Measurements from ENCODE around the gene CD48.

The CD48 gene

GRCh38 chr1:160675641-160676410 lies 35.8 kb downstream of the CD48 start:
- TF ChIP-seq CTCF (IDR thresholded peaks at IDR 0.05), result peak; percentile 57
- Histone ChIP-seq H3K4me2 (ENCODE audit: low read length) (no peak overlapping the region), H3K27me3 (ENCODE audit: control insufficient read depth, insufficient read depth, low read length) (no peaks in the 10 kb centered on the region), H3K9ac (no peak overlapping the region), H3K36me3 (ENCODE audit: control insufficient read depth, insufficient read depth, low read length) (no peaks in the 10 kb centered on the region), H2AFZ (no peak overlapping the region), H3K4me1 (no peaks in the 10 kb centered on the region), H3K4me3 (ENCODE audit: low read depth, low read length) (no peak overlapping the region), H3K79me2 (no peaks in the 10 kb centered on the region), H3K9me3 (ENCODE audit: control insufficient read depth, low read length) (no peaks in the 10 kb centered on the region), H3K27ac (no peak overlapping the region)

- no peaks in the 10 kb centered on the region for H3K79me2 ChIP-seq
- no peaks in the 10 kb centered on the region for H3K9me3 ChIP-seq (ENCODE audit: control insufficient read depth, low read length)
- no peaks in the 10 kb centered on the region for H3K36me3 ChIP-seq (ENCODE audit: control insufficient read depth, insufficient read depth, low read length)
- H2AFZ ChIP-seq, result no peak overlapping the region
- no peak overlapping the region for H3K27ac ChIP-seq
- no peak overlapping the region for H3K4me3 ChIP-seq (ENCODE audit: low read depth, low read length)
- H3K4me1 ChIP-seq, result no peaks in the 10 kb centered on the region
- H3K27me3 ChIP-seq (ENCODE audit: control insufficient read depth, insufficient read depth, low read length), result no peaks in the 10 kb centered on the region
- H3K4me2 ChIP-seq (ENCODE audit: low read length), result no peak overlapping the region
- no peak overlapping the region for H3K9ac ChIP-seq
- TF ChIP-seq CTCF (IDR thresholded peaks at IDR 0.05), result no peak
Measured at GRCh38 chr1:160674415-160674814, 37.2 kb downstream of the CD48 start.

GRCh38 chr1:160672789-160673695 lies 38.6 kb downstream of the CD48 start:
- Histone ChIP-seq H3K4me2 (ENCODE audit: low read length) (no peak overlapping the region), H2AFZ (no peak overlapping the region), H3K4me3 (ENCODE audit: low read depth, low read length) (no peak overlapping the region), H3K9me3 (ENCODE audit: control insufficient read depth, low read length) (no peaks in the 10 kb centered on the region), H3K27me3 (ENCODE audit: control insufficient read depth, insufficient read depth, low read length) (no peaks in the 10 kb centered on the region), H3K27ac (no peak overlapping the region), H3K36me3 (ENCODE audit: control insufficient read depth, insufficient read depth, low read length) (no peaks in the 10 kb centered on the region), H3K79me2 (no peaks in the 10 kb centered on the region), H3K9ac (no peak overlapping the region), H3K4me1 (no peaks in the 10 kb centered on the region)
- no peak for TF ChIP-seq CTCF (IDR thresholded peaks at IDR 0.05)

- H3K27ac ChIP-seq, result no peak overlapping the region
- no peak overlapping the region for H3K4me3 ChIP-seq (ENCODE audit: low read depth, low read length)
- no peak overlapping the region for H3K9ac ChIP-seq
- TF ChIP-seq CTCF (IDR thresholded peaks at IDR 0.05), result no peak
- no peaks in the 10 kb centered on the region for H3K9me3 ChIP-seq (ENCODE audit: control insufficient read depth, low read length)
- H3K4me1 ChIP-seq, result no peaks in the 10 kb centered on the region
- no peak overlapping the region for H3K4me2 ChIP-seq (ENCODE audit: low read length)
- no peak overlapping the region for H2AFZ ChIP-seq
- H3K27me3 ChIP-seq (ENCODE audit: control insufficient read depth, insufficient read depth, low read length), result no peaks in the 10 kb centered on the region
- H3K36me3 ChIP-seq (ENCODE audit: control insufficient read depth, insufficient read depth, low read length), result no peaks in the 10 kb centered on the region
- H3K79me2 ChIP-seq, result no peaks in the 10 kb centered on the region
Measured at GRCh38 chr1:160671603-160672517, 39.8 kb downstream of the CD48 start.
